H9 (cell line): ENCODE results near the gene CENPV. TPM values are rescaled to one million over a fixed set of nuclear protein-coding genes. Genes with fewer than 3 reads are reported as not detected.

Source experiments
- DNase-seq: peaks from one replicate; pipeline ENCODE4 v3.0.0-alpha.2; 2017
- H2AFZ ChIP-seq: one replicate; pipeline ENCODE4 v1.6.1; 2013; ENCODE audit warnings: mild to moderate bottlenecking, low read length, control low read depth, moderate library complexity
- H2AK5ac ChIP-seq: 2 replicates; pipeline ENCODE4 v1.6.1; 2013; ENCODE audit warnings: low read length, control low read depth, mixed read lengths; ENCODE audit not compliant: insufficient read length
- H2BK120ac ChIP-seq: one replicate; pipeline ENCODE4 v1.6.1; 2013; ENCODE audit warnings: low read depth, mild to moderate bottlenecking, low read length, control low read depth, inconsistent platforms; ENCODE audit not compliant: poor library complexity, severe bottlenecking
- H2BK12ac ChIP-seq: 2 replicates; pipeline ENCODE4 v1.6.1; 2013; ENCODE audit warnings: low read length, control low read depth, mixed read lengths, low read depth; ENCODE audit not compliant: insufficient read length
- H2BK15ac ChIP-seq: 2 replicates; pipeline ENCODE4 v1.6.1; 2013; ENCODE audit warnings: low read depth, low read length, control low read depth
- H2BK20ac ChIP-seq: one replicate; pipeline ENCODE4 v1.6.1; 2013; ENCODE audit warnings: low read depth, mild to moderate bottlenecking, low read length, control low read depth, inconsistent platforms; ENCODE audit not compliant: poor library complexity, severe bottlenecking
- H2BK5ac ChIP-seq: 2 replicates; pipeline ENCODE4 v1.6.1; 2013; ENCODE audit warnings: low read length, control low read depth, mixed read lengths; ENCODE audit not compliant: insufficient read length
- H3K14ac ChIP-seq: 2 replicates; pipeline ENCODE4 v1.6.1; 2013; ENCODE audit warnings: low read length, control low read depth; ENCODE audit not compliant: insufficient read depth
- H3K18ac ChIP-seq: 2 replicates; pipeline ENCODE4 v1.6.1; 2013; ENCODE audit warnings: low read depth, mild to moderate bottlenecking, mixed read lengths, low read length, control low read depth; ENCODE audit not compliant: insufficient read length
- H3K23ac ChIP-seq: 2 replicates; pipeline ENCODE4 v1.6.1; 2013; ENCODE audit warnings: low read length, control low read depth, mixed read lengths, low read depth; ENCODE audit not compliant: insufficient read length
- H3K23me2 ChIP-seq: 2 replicates; pipeline ENCODE4 v1.6.1; 2013; ENCODE audit warnings: low read depth, mild to moderate bottlenecking, mixed read lengths, low read length, control low read depth; ENCODE audit not compliant: insufficient read length, poor library complexity, severe bottlenecking
- H3K27ac ChIP-seq: 2 replicates; pipeline ENCODE4 v1.5.1; 2013; ENCODE audit warnings: low read length, control low read depth, mixed read lengths, low read depth; ENCODE audit not compliant: insufficient read length
- H3K27me3 ChIP-seq: 2 replicates; pipeline ENCODE4 v1.6.1; 2013; ENCODE audit warnings: low read length, control low read depth, inconsistent platforms; ENCODE audit not compliant: insufficient read depth
- H3K4ac ChIP-seq: 2 replicates; pipeline ENCODE4 v1.6.1; 2013; ENCODE audit warnings: low read depth, mild to moderate bottlenecking, control low read depth, inconsistent platforms, low read length, moderate library complexity
- H3K4me1 ChIP-seq: 2 replicates; pipeline ENCODE4 v1.6.1; 2013; ENCODE audit warnings: low read length, control low read depth, inconsistent platforms; ENCODE audit not compliant: insufficient read depth
- H3K4me2 ChIP-seq: 2 replicates; pipeline ENCODE4 v1.6.1; 2013; ENCODE audit warnings: low read length, control low read depth, mixed read lengths; ENCODE audit not compliant: insufficient read length, insufficient read depth
- H3K56ac ChIP-seq: 2 replicates; pipeline ENCODE4 v1.6.1; 2013; ENCODE audit warnings: low read depth, mild to moderate bottlenecking, mixed read lengths, low read length, control low read depth; ENCODE audit not compliant: insufficient read length
- H3K79me1 ChIP-seq: 2 replicates; pipeline ENCODE4 v1.6.1; 2013; ENCODE audit warnings: low read depth, mild to moderate bottlenecking, moderate library complexity, low read length, control low read depth, inconsistent platforms; ENCODE audit not compliant: insufficient read depth, poor library complexity, severe bottlenecking
- H3K79me2 ChIP-seq: 2 replicates; pipeline ENCODE4 v1.6.1; 2013; ENCODE audit warnings: low read length, control low read depth, inconsistent platforms; ENCODE audit not compliant: insufficient read depth
- H3K9ac ChIP-seq: 2 replicates; pipeline ENCODE4 v1.6.1; 2013; ENCODE audit warnings: low read length, control low read depth, mixed read lengths; ENCODE audit not compliant: insufficient read length; ENCODE audit errors: extremely low read depth
- H3K9me3 ChIP-seq: one replicate; pipeline ENCODE4 v1.6.1; 2013; ENCODE audit warnings: low read depth, low read length, inconsistent platforms; ENCODE audit not compliant: control insufficient read depth
- H3T11ph ChIP-seq: one replicate; pipeline ENCODE4 v1.6.1; 2013; ENCODE audit warnings: mild to moderate bottlenecking, low read length, control low read depth, inconsistent platforms
- H4K20me1 ChIP-seq: one replicate; pipeline ENCODE4 v1.6.1; 2013; ENCODE audit not compliant: control insufficient read depth, insufficient read length, insufficient read depth
- H4K5ac ChIP-seq: 2 replicates; pipeline ENCODE4 v1.6.1; 2013; ENCODE audit warnings: low read depth, mild to moderate bottlenecking, mixed read lengths, low read length, control low read depth; ENCODE audit not compliant: insufficient read length
- H4K8ac ChIP-seq: replicated peaks from 2 replicates; pipeline ENCODE4 v1.6.1; 2013; ENCODE audit warnings: low read length, control low read depth, mixed read lengths, low read depth; ENCODE audit not compliant: insufficient read length
- H4K91ac ChIP-seq: 2 replicates; pipeline ENCODE4 v1.6.1; 2013; ENCODE audit warnings: low read depth, mild to moderate bottlenecking, moderate library complexity, mixed read lengths, low read length, control low read depth; ENCODE audit not compliant: insufficient read length
- H3K27ac Mint-ChIP-seq, 3 experiments: 2 replicates in 2 of 3; 3 replicates in 1 of 3; pipeline ENCODE4 v1.8.0; 2020 to 2021; ENCODE audit warnings: mixed read lengths in 3 of 3, mild to moderate bottlenecking in 1 of 3, moderate library complexity in 1 of 3
- H3K27me3 Mint-ChIP-seq: 2 replicates; pipeline ENCODE4 v1.8.0; 2021; ENCODE audit warnings: low read depth, mild to moderate bottlenecking, moderate library complexity, mixed read lengths
- H3K36me3 Mint-ChIP-seq, 3 experiments: 2 replicates in 2 of 3; 3 replicates in 1 of 3; pipeline ENCODE4 v1.8.0; 2020 to 2021; ENCODE audit warnings: low read depth in 3 of 3, mixed read lengths in 3 of 3; ENCODE audit not compliant: insufficient read depth in 1 of 3
- H3K4me1 Mint-ChIP-seq, 2 experiments: 2 replicates each; pipeline ENCODE4 v1.8.0; 2020; ENCODE audit warnings: mixed read lengths in 2 of 2
- H3K4me3 Mint-ChIP-seq, 2 experiments: 2 replicates in 1 of 2; 3 replicates in 1 of 2; pipeline ENCODE4 v1.8.0; 2020 to 2021; ENCODE audit warnings: mild to moderate bottlenecking in 2 of 2, mixed read lengths in 2 of 2, moderate library complexity in 1 of 2
- H3K9me3 Mint-ChIP-seq, 2 experiments: 2 replicates in 1 of 2; 3 replicates in 1 of 2; pipeline ENCODE4 v1.8.0; 2020; ENCODE audit warnings: mild to moderate bottlenecking in 2 of 2, mixed read lengths in 2 of 2, moderate library complexity in 1 of 2
- CTCF ChIP-seq: fragments of 200-600 bp; sonication (generic); conservative IDR thresholded peaks from 3 replicates; pipeline ENCODE4 v1.8.0; 2021; ENCODE audit warnings: antibody characterized with exemption, mild to moderate bottlenecking
- total RNA-seq: library from RNA; stranded (reverse); gene quantifications from 2 replicates; pipeline ENCODE4 v1.2.1, GENCODE V29; 2021

The CENPV gene
- total RNA-seq, 1 experiment from 2014 or later: 200 TPM

- Histone ChIP-seq H2AFZ (no peak overlapping the region), H3K27me3 (no peaks in the 10 kb centered on the region), H3K79me2 (no peaks in the 10 kb centered on the region), H4K8ac (no peak overlapping the region), H3K14ac (no peak overlapping the region), H3K4me2 (no peak overlapping the region), H3K23me2 (no peaks in the 10 kb centered on the region), H2BK15ac (no peak overlapping the region), H3K27ac (no peak overlapping the region), H3T11ph (no peak overlapping the region), H2BK12ac (no peak overlapping the region), H4K20me1 (no peaks in the 10 kb centered on the region), H3K9ac (no peak overlapping the region), H2AK5ac (no peak overlapping the region), H4K5ac (no peak overlapping the region), H2BK120ac (no peak overlapping the region), H2BK20ac (no peak overlapping the region), H2BK5ac (no peak overlapping the region), H3K56ac (no peak overlapping the region), H3K79me1 (no peaks in the 10 kb centered on the region), H3K9me3 (no peaks in the 10 kb centered on the region), H3K23ac (no peak overlapping the region), H4K91ac (no peak overlapping the region), H3K18ac (no peak overlapping the region), H3K4me1 (no peaks in the 10 kb centered on the region), H3K4ac (no peak overlapping the region)
- H3K9me3 Mint-ChIP-seq: peaks cover 9 to 14% of the 10 kb centered on the region in 2 experiments
- H3K4me1 Mint-ChIP-seq: no peaks in the 10 kb centered on the region
- H3K4me3 Mint-ChIP-seq: no peak overlapping the region
- no peak overlapping the region for H3K27ac Mint-ChIP-seq
- no peak for DNase-seq
- peaks cover 20 to 40% (median 28%) of the 10 kb centered on the region in 3 experiments for H3K36me3 Mint-ChIP-seq
- H3K27me3 Mint-ChIP-seq: no peaks in the 10 kb centered on the region
- TF ChIP-seq CTCF: no peak
These were observed 39.1 kb downstream of the CENPV start for GRCh38 chr17:16314189-16314588.
